ENCODE results near the gene AIP.
A peak's percentile ranks its signal among the peaks of the same experiment; 100 is the strongest.

The AIP gene

GRCh38 chr11:67440229-67441097 is 42.4 kb upstream of the AIP start:
- TF ChIP-seq CTCF (IDR thresholded peaks at IDR 0.05; ENCODE audit: insufficient read depth, low read depth, low read length, missing control alignments) = no peak
- no peak overlapping the region for H3K4me3 ChIP-seq (ENCODE audit: low read length)
- DNase-seq (ENCODE audit: low read depth) = no peak

GRCh38 chr11:67441098-67441563 is 41.7 kb upstream of the AIP start:
- no peak overlapping the region for H3K4me3 ChIP-seq (ENCODE audit: low read length)
- DNase-seq (ENCODE audit: low read depth) = no peak
- no peak for TF ChIP-seq CTCF (IDR thresholded peaks at IDR 0.05; ENCODE audit: insufficient read depth, low read depth, low read length, missing control alignments)

- TF ChIP-seq CTCF (IDR thresholded peaks at IDR 0.05; ENCODE audit: insufficient read depth, low read depth, low read length, missing control alignments) = no peak
- H3K4me3 ChIP-seq (ENCODE audit: low read length) = no peak overlapping the region
- DNase-seq (ENCODE audit: low read depth) = no peak
These were observed 41.0 kb upstream of the AIP start for GRCh38 chr11:67441731-67442351.

- TF ChIP-seq CTCF (IDR thresholded peaks at IDR 0.05; ENCODE audit: insufficient read depth, low read depth, low read length, missing control alignments) = no peak
- peak overlapping the region; percentile 76 for H3K4me3 ChIP-seq (ENCODE audit: low read length)
- no peak for DNase-seq (ENCODE audit: low read depth)
These were observed 40.1 kb upstream of the AIP start for GRCh38 chr11:67442504-67443404.

- no peak for TF ChIP-seq CTCF (IDR thresholded peaks at IDR 0.05; ENCODE audit: insufficient read depth, low read depth, low read length, missing control alignments)
- no peak overlapping the region for H3K4me3 ChIP-seq (ENCODE audit: low read length)
- DNase-seq (ENCODE audit: low read depth) = no peak
These were observed 37.3 kb upstream of the AIP start for GRCh38 chr11:67445515-67445914.

GRCh38 chr11:67448220-67448609 is 34.6 kb upstream of the AIP start:
- TF ChIP-seq CTCF (IDR thresholded peaks at IDR 0.05; ENCODE audit: insufficient read depth, low read depth, low read length, missing control alignments) = no peak
- no peak overlapping the region for H3K4me3 ChIP-seq (ENCODE audit: low read length)
- DNase-seq (ENCODE audit: low read depth) = no peak

Measured in epithelial cell of esophagus (primary cell).